HG02678 (cell line): ENCODE results near the gene IKZF4.
"Not testable (repeated sequence)": the region's sequence is repeated elsewhere in the genome, so short reads cannot be mapped to it uniquely, and the experiment has no call there.

ENCODE experiments used
- ATAC-seq: cut with Tn5 transposase; IDR thresholded peaks from one replicate; pipeline ENCODE4 v1.9.1; 2021; ENCODE audit warnings: mild to moderate bottlenecking, moderate library complexity; ENCODE audit not compliant: unreplicated experiment

The IKZF4 gene

DNA sequence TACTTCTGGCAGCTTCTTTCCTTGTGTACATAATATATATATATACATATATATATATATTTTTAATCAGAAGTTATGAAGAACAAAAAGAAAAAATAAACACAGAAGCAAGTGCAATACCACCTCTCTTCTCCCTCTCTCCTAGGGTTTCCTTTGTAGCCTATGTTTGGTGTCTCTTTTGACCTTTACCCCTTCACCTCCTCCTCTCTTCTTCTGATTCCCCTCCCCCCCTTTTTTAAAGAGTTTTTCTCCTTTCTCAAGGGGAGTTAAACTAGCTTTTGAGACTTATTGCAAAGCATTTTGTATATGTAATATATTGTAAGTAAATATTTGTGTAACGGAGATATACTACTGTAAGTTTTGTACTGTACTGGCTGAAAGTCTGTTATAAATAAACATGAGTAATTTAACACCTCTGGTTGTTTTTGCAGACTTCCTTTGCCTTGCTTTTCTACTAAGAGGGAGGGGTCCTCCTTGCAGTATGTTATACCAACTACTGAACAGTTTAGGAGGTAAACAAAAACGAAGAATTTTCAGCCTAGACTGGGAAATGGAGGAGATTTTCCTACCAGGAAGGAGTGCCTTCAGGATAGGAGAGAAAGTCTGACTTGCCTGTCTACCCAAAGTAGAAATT is 17.3 kb downstream of the IKZF4 start:
- no peak for ATAC-seq

DNA sequence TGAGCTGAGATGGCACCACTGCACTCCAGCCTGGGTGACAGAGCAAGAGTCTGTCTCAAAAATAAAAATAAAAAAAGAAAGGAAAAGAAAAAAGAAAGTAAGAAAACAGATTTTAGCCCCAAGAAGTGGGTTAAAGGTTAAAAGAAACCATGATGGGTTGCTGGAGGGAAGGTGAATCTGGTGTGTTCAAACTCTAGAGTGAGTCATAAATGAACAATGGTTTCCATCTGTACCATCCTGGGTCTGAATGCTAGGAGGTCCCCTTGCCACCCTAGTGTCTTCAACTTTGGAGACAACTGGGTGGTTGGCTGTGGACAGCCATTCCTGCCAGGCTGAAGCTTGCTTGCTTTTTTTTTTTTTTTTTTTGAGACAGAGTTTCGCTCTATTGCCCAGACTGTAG is 19.3 kb downstream of the IKZF4 start:
- no peak for ATAC-seq

DNA sequence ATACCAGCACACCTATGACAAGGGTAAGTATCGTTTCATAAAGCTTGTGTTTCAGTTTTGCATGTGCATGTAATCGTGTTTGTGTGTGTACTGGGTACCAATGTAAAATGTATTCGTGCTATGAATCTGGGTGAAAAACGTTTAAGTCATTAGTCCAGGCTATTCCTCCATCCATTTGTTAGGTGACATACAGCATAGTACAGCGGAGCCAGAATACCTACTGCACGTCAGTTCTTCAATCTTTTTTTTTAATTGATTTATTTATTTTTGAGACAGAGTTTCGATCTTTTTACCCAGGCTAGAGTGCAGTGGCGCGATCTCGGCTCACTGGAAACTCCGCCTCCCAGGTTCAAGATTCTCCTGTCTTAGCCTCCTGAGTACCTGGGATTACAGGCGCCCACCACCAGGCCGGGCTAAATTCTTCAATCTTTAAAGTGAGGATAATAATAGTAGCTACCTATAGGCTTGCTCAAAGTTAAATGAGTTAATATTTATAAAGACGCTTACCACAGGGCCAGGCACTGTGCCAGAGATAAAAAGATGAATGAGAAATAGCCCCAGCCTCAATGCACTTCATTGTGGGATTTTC is 20.2 kb downstream of the IKZF4 start:
- no peak for ATAC-seq

DNA sequence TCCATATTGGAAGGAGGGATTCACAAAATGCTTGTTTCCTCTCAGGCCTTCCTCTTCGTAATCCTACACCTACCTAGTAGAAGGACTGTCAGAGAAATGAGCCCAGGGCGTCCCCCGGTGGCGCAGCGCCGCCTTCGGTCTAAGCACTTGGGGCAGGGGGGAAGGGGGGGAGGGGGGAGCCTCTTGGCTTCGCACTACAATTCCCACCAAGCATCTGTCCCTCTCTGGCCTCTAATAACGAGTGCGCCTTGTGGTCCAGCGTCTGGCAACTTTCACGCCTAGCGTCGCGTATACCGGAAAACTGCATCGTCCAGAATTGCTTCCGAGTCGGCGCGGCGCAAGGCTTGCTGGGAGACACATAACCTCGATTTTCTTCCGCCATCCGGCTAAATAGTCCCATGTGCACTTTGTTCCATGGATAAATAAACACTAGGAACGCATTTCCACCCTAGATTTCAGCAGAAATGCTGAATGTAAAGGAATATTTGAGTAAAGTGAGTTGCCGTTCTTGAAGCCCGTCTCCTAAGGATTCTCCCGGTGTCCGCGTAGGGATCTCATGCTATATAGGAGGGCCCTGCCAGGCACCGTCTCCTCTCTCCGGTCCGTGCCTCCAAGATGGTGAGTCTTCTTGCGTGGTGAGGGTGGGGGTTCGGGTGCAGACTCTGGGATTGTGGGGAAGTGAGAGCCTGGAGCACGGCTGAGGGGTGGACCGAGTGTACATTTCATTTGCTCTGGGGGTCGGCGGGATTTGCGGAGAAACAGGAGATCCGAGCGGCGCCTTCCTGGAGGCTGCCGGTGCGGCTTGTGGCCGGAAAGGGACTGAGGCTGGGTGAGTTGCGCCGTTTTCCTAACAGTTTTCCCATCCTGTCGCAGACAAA is 20.9 kb downstream of the IKZF4 start, which contains the start of gene RPS26:
TSS of gene RPS26 (plus strand) at position 367 of the 878 bp plus-strand sequence. CDS start at position 616, 249 bp downstream.
- peak; percentile 95 for ATAC-seq

DNA sequence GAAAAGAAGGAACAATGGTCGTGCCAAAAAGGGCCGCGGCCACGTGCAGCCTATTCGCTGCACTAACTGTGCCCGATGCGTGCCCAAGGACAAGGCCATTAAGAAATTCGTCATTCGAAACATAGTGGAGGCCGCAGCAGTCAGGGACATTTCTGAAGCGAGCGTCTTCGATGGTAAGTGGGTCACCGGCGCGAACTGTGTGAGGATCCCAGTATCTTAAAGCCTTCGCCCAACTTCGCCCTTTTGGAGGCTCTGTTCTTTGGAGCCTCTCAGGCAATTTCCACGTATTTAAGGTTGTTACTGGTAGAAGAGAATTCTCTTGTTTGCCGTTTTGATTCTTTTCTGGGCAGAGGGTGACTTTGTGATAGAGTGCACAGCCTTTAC is 21.6 kb downstream of the IKZF4 start:
- ATAC-seq, result not testable (repeated sequence)

DNA sequence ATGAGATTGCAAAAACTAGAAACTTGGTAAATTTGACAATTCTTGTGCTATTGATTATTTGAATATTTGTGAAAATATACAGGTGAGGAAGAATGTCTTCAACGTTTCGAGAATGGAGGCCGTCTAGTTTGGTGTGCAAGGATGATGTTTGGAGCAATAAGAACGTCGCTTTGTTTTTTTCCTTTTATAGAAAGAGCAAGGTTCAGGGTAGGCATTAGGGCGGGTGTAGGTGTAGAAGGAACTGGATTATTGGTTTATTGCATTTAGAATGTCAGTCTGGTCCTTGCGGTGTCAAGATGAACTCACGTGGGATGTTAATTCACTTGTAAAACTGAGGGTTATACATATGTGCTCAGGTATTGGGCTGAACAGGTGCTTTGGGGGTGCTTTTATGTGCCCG is 22.0 kb downstream of the IKZF4 start:
- no peak for ATAC-seq

DNA sequence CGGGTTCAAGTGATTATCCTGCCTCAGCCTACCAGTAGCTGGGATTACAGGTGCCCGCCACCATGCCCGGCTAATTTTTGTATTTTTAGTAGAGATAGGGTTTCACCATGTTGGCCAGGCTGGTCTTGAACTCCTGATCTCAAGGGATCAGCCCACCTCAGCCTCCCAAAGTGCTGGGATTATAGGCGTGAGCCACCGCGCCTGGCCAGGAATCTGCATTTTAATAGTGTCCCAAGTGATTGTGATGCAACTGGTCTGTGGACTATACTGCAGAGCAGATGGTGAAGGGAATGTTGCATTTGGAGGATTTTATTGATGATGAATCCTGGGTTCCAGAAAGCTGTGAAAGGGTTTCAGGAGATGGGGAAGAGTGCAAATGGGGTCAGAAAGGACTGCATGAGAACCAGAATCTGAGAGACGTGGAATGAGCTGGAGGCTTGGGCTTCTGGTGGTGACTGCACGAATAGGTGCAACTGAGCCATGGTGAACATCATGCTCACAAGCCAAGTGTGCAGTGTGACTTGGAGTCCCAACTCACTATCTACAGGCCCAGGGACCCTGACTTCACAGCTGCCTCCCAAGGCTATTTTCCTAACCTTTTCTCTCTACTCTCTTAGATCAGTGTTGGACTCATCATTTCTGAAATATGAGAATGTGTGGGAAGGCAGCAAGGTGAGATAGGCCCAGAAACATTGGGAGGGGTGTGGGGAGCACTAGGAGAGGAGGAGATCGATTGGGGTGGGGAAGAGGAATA is 25.4 kb downstream of the IKZF4 start:
- no peak for ATAC-seq

DNA sequence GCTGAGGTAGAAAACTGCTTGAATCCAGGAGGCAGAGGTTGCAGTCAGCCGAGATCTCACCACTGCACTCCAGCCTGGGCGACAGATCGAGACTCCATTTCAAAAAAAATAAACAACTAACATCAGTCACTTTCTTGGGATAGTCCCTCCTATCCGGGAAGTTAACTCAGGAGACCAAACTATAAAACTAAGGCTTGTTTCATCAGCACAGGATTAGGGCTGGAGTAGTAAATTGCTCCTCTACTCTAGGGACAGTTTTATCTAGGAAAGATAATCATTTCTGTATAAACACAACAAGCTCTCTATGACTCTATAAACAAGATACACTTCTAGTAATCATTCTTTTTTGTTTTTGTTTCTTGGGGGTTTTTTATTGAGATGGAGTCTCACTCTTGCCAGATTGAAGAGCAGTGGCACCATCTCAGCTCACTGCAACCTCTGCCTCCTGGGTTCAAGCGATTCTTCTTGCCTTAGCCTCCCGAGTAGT is 32.6 kb downstream of the IKZF4 start:
- ATAC-seq, result no peak

DNA sequence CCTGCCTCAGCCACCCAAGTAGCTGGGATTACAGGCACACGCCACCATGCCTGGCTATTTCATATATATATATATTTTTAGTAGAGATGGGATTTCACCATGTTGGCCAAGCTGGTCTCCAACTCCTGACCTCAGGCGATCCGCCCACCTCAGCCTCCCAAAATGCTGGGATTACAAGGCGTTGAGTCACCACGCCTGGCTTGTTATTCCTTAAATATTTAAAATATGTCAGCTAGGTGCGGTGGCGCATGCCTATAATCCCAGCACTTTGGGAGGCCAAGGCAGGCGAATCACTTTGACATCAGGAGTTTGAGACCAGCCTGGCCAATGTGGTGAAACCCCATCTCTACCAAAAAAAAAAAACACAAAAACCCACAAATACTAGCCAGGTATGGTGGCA is 39.1 kb downstream of the IKZF4 start:
- not testable (repeated sequence) for ATAC-seq

DNA sequence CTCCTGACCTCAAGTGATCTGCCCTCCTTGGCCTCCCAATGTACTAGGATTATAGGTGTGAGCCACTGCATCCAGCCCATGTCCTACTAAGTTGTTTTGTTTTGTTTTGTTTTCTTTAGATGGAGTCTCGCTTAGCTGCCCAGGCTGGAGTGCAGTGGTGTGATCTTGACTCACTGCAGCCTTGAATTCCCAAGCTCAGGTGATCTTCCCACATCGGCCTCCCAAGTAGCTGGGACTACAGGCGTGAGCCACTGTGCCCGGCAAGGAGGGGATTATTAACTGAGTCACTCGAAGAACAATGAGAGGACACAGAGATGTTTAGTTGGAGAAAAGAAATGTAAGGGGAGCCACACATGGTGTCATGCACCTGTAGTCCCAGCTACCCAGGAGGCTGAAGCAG is 41.1 kb downstream of the IKZF4 start:
- no peak for ATAC-seq

DNA sequence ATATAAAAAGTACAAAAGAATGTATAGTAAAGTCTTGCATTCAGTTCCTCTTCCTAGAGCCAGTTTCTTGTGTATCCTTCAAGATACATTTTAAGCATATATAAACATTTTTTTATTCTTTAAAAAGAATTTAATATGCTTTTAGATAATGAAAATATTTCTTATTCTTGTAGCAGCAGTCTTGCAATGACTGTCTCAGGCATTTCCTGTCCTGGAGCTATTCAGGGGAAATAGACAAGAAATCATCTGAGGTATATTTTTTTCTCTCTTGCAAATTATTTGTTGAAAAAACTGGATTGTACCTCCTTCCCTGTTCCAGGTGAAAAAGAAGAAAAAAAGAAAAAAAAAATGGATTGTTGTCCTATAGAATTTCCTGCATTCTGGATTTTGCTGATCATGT is 42.2 kb downstream of the IKZF4 start:
- ATAC-seq, result no peak

DNA sequence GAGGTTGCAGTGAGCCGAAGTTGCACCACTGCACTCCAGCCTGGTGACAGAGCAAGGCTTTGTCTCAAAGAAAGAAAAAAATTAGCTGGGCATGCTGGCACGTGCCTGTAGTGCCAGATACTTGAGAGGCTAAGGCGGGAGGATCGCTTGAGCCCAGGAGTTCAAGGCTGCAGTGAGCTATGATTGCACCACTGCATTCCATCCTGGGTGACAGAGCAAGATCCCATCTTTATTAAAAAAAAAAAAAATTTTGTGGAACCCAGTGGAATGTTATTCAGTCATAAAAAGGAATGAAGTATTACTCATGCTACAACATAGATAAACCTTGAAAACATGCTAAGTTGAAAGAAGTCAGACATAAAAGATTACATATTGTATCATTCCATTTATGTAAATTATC is 50.8 kb downstream of the IKZF4 start:
- ATAC-seq, result no peak

DNA sequence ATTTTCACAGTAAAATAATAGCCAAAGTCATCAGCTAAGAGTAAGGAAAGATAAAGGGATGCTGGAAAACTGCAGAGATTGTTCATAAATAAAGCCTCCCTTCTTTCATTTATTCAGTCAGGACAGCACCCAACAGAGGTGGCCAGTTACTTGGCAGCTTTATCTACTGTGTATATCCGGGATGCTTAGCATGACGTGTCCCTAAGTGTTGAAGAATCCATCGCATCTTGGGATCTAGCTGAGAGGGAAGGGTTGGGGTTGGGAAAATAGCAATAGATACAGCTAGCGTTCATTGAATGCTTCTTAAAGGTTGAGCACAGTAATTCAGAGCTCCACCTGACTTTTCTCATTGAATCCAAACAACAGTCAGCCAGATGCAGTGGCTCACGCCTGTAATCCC is 53.6 kb downstream of the IKZF4 start:
- ATAC-seq, result no peak

DNA sequence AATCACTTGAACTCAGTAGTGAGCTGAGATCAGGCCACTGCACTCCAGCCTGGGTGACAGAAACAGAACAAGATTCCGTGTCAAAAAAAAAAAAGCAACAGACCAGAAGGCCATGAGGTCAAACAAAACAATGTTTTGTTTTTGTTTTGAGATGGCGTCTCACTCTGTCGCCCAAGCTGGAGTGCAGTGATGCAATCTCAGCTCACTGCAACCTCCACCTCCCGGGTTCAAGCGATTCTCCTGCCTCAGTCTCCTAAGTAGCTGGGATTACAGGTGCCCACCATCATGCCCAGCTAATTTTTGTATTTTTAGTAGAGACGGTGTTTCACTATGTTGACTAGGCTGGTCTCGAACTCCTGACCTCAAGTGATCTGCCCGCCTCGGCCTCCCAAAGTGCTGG is 57.1 kb downstream of the IKZF4 start:
- ATAC-seq, result not testable (repeated sequence)

DNA sequence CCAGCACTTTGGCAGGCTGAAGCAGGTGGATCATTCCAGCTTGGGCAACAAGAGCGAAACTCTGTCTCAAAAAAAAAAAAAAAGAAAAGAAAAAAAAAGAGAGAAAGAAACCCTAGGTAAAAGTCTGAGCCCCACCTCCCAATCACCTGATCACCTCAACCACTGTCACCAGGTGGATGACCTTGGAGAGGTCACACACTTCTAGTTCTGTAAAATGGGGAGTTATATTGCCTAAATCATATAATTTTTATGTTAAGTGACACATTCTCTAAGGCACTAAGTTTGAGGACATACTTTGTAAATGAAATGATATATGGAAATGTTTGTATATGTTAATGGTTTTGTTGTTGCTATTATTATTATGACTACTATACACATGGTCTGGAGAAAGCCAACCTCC is 57.6 kb downstream of the IKZF4 start:
- ATAC-seq, result no peak

DNA sequence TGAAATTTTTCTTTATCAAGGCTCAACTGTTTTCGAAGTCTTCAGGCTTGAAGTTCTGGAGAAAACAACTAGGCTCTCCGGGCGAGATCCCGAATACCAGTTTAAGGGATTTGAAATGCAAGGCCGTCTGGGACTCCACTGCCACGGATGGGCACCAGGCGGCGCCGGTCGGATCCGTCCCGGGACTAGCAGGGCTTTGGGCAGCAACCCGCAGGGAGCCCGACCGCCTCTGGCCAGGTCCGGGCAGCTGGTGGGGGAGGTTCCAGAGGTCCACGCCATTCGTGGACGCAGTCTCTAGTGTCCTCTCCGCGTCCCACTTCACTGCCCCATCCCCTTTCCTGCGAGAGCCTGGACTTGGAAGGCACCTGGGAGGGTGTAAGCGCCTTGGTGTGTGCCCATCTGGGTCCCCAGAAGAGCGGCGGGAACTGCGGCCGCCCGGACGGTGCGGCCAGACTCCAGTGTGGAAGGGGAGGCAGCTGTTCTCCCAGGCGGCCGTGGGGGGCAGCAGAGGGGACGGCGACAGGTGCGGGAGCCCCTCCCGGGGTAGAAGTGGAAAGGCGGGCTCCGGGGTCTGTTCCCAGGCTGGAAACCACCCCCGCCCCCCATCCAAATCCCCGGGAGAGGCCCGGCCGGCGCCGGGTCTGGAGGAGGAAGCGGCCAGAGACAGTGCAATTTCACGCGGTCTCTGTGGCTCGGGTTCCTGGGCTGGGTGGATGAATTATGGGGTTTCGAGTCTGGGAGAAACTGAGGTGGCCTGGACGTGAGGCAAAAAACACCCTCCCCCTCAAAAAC is 58.3 kb downstream of the IKZF4 start:
- peak; percentile 79 for ATAC-seq

DNA sequence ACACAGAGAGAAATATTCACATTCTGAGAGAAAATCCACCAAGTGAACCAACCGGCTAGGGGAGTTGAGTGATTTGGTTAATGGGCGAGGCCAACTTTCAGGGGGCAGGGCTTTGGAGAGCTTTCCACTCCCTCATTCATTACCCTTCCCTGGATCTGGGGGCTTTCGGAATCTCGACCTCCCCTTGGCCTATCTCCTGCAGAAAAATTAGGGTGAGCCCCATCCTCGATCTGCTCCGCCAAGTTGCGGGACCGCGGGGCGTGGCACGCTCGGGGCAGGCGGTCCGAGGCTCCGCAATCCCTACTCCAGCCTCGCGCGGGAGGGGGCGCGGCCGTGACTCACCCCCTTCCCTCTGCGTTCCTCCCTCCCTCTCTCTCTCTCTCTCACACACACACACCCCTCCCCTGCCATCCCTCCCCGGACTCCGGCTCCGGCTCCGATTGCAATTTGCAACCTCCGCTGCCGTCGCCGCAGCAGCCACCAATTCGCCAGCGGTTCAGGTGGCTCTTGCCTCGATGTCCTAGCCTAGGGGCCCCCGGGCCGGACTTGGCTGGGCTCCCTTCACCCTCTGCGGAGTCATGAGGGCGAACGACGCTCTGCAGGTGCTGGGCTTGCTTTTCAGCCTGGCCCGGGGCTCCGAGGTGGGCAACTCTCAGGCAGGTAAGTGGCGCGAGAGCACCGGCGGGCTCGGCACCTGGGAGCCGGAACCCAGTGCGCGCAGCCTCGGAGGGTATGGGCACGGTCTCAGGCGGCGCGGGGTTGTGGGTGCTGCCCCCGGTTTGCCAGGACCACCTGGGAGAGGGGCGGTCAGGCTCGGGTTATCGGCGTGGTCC is 59.1 kb downstream of the IKZF4 start, which contains the start of gene ERBB3:
TSS of gene ERBB3 (plus strand) at position 443 of the 833 bp plus-strand sequence. CDS start at position 579, 136 bp downstream.
- peak; percentile 28 for ATAC-seq

DNA sequence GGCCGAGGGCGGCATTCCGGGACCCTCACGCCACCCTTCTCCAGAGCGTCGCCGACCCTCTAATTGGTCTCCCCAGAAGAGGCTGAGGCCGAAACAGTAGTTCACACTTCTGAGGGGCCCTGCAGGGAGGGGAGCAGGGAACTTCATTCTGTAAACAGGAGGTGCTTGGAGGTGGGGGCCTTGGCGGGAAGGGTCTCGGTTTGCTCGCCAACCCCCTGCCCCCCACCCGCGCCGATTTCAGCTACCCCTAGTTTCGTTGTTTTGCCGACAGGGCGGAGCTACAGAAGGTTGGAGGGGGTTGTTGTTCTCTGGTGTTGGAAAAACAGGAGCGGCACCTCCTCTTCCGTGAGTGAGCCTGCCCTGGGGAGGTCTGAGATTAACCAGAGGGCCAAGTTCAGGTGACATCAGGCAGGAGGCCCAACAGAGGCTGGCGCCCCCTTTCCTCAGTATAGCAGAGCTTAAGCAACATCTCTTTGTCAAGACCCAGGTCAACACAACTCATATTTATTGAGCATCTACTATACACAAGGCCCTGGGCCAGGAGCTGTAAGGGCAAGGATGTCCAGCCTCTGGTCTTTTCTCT is 59.8 kb downstream of the IKZF4 start:
- ATAC-seq, result no peak
